IMR-90 (cell line): Measurements from ENCODE around the gene SP3. TPM values are rescaled to one million over a fixed set of nuclear protein-coding genes. Genes with fewer than 3 reads are reported as not detected.

ENCODE experiments used
- ATAC-seq: fragments of 200-7000 bp; cut with Tn5 transposase; 2 replicates; pipeline ENCODE4 v1.9.1; 2020; ENCODE audit warnings: low read depth, mild to moderate bottlenecking, moderate library complexity
- BruUV-seq: library from RNA; stranded (reverse); fragments of 400-500 nt; replicated peaks from 2 replicates; lab custom pipeline; 2021; lab: Mats Ljungman, UMichigan
- CTCF ChIA-PET: fragments of 300-600 bp; formaldehyde crosslinking; extraction: SDS; loops from one replicate; lab custom pipeline; 2021; ENCODE audit warnings: antibody characterized with exemption; lab: Yijun Ruan, JAX
- POLR2A ChIA-PET: fragments of 300-600 bp; sonication (Branson Sonifier 250); formaldehyde crosslinking; loops from one replicate; lab custom pipeline; 2022; ENCODE audit warnings: antibody characterized with exemption; ENCODE audit not compliant: unreplicated experiment; lab: Charles Lee
- DNase-seq: peaks from one replicate; pipeline ENCODE4 v3.0.0; 2013
- H2AFZ ChIP-seq: replicated peaks from 2 replicates; pipeline ENCODE3; 2013; ENCODE audit warnings: low read length, mild to moderate bottlenecking; ENCODE audit not compliant: poor library complexity
- H2AK5ac ChIP-seq: 2 replicates; pipeline ENCODE4 v1.6.1; 2013; ENCODE audit warnings: low read depth, low read length, inconsistent platforms
- H2AK9ac ChIP-seq: replicated peaks from 2 replicates; pipeline ENCODE3; 2013; ENCODE audit warnings: mild to moderate bottlenecking, low read depth, low read length, moderate library complexity; ENCODE audit not compliant: poor library complexity
- H2BK120ac ChIP-seq: 2 replicates; pipeline ENCODE4 v1.6.1; 2013; ENCODE audit warnings: low read depth, low read length, inconsistent platforms
- H2BK15ac ChIP-seq: 3 replicates; pipeline ENCODE4 v1.6.1; 2013; ENCODE audit warnings: low read depth, low read length, inconsistent platforms
- H2BK20ac ChIP-seq: 2 replicates; pipeline ENCODE4 v1.6.1; 2013; ENCODE audit warnings: low read depth, mild to moderate bottlenecking, inconsistent platforms, low read length, moderate library complexity
- H2BK5ac ChIP-seq: 2 replicates; pipeline ENCODE4 v1.6.1; 2013; ENCODE audit warnings: mild to moderate bottlenecking, low read depth, low read length, inconsistent platforms; ENCODE audit not compliant: poor library complexity, severe bottlenecking
- H3K14ac ChIP-seq: replicated peaks from 2 replicates; pipeline ENCODE4 v1.6.1; 2013; ENCODE audit warnings: low read depth, low read length, inconsistent platforms
- H3K18ac ChIP-seq: 2 replicates; pipeline ENCODE4 v1.6.1; 2013; ENCODE audit warnings: low read depth, low read length, control low read depth
- H3K23ac ChIP-seq: 2 replicates; pipeline ENCODE4 v1.6.1; 2013; ENCODE audit warnings: low read depth, low read length, inconsistent platforms
- H3K27ac ChIP-seq: 2 replicates; pipeline ENCODE4 v1.5.1; 2013; ENCODE audit warnings: mild to moderate bottlenecking, control low read depth, low read length; ENCODE audit not compliant: insufficient read depth
- H3K27me3 ChIP-seq: 2 replicates; pipeline ENCODE4 v1.6.1; 2013; ENCODE audit warnings: low read length; ENCODE audit not compliant: control insufficient read depth, insufficient read depth
- H3K36me3 ChIP-seq: 2 replicates; pipeline ENCODE4 v1.6.1; 2013; ENCODE audit warnings: low read length, mixed read lengths; ENCODE audit not compliant: control insufficient read depth, insufficient read depth
- H3K4ac ChIP-seq: 2 replicates; pipeline ENCODE4 v1.6.1; 2013; ENCODE audit warnings: low read depth, low read length, inconsistent platforms
- H3K4me1 ChIP-seq: 2 replicates; pipeline ENCODE4 v1.6.1; 2013; ENCODE audit warnings: low read length, mixed read lengths; ENCODE audit not compliant: control insufficient read depth, insufficient read depth
- H3K4me2 ChIP-seq: 2 replicates; pipeline ENCODE4 v1.6.1; 2013; ENCODE audit warnings: low read depth, mild to moderate bottlenecking, control low read depth, low read length, moderate library complexity
- H3K4me3 ChIP-seq: 2 replicates; pipeline ENCODE4 v1.5.1; 2013; ENCODE audit warnings: low read depth, mild to moderate bottlenecking, control low read depth, low read length, moderate library complexity; ENCODE audit not compliant: insufficient read depth
- H3K56ac ChIP-seq: 2 replicates; pipeline ENCODE4 v1.6.1; 2013; ENCODE audit warnings: low read length, inconsistent platforms; ENCODE audit not compliant: insufficient read depth; ENCODE audit errors: extremely low read depth
- H3K79me1 ChIP-seq, 2 experiments: 2 replicates each; pipeline ENCODE4 v1.6.1; 2013; ENCODE audit warnings: low read length in 2 of 2, inconsistent platforms in 1 of 2, low read depth in 1 of 2
- H3K9ac ChIP-seq: 2 replicates; pipeline ENCODE4 v1.6.1; 2013; ENCODE audit warnings: low read depth, low read length, control low read depth
- H3K9me1 ChIP-seq: 2 replicates; pipeline ENCODE4 v1.6.1; 2013; ENCODE audit warnings: low read length, inconsistent platforms; ENCODE audit not compliant: insufficient read depth
- H3K9me3 ChIP-seq: 2 replicates; pipeline ENCODE4 v1.6.1; 2013; ENCODE audit warnings: low read length; ENCODE audit not compliant: control insufficient read depth, insufficient read depth
- H4K20me1 ChIP-seq: 2 replicates; pipeline ENCODE4 v1.6.1; 2013; ENCODE audit warnings: low read length, inconsistent platforms; ENCODE audit not compliant: insufficient read depth
- H4K5ac ChIP-seq: 2 replicates; pipeline ENCODE4 v1.6.1; 2013; ENCODE audit warnings: mild to moderate bottlenecking, low read depth, low read length, control low read depth
- H4K8ac ChIP-seq, 2 experiments: 2 replicates each; pipeline ENCODE4 v1.6.1; 2013; ENCODE audit warnings: low read depth in 2 of 2, low read length in 2 of 2, control low read depth in 1 of 2, inconsistent platforms in 1 of 2
- H4K91ac ChIP-seq: 2 replicates; pipeline ENCODE4 v1.6.1; 2013; ENCODE audit warnings: low read depth, low read length, inconsistent platforms; ENCODE audit not compliant: insufficient read depth
- CEBPB ChIP-seq: IDR thresholded peaks from 2 replicates; pipeline ENCODE4 v1.6.1; 2012; ENCODE audit warnings: low read depth, low read length, improper control_type of control experiment
- CTCF ChIP-seq: conservative IDR thresholded peaks from 2 replicates; pipeline ENCODE4 v1.5.1; 2012; ENCODE audit warnings: mild to moderate bottlenecking, low read depth, low read length, improper control_type of control experiment
- ELK1 ChIP-seq: fragments of 150-350 bp; IDR thresholded peaks from 2 replicates; pipeline ENCODE4 v1.6.1; 2016; ENCODE audit warnings: low read depth, mild to moderate bottlenecking, low read length, moderate library complexity, borderline replicate concordance
- MAFK ChIP-seq: IDR thresholded peaks from 2 replicates; pipeline ENCODE4 v1.6.1; 2012; ENCODE audit warnings: low read depth, low read length, improper control_type of control experiment
- MAZ ChIP-seq: IDR thresholded peaks from 2 replicates; pipeline ENCODE4 v1.6.1; 2012; ENCODE audit warnings: low read depth, mild to moderate bottlenecking, low read length, improper control_type of control experiment, moderate library complexity, borderline replicate concordance
- MXI1 ChIP-seq: IDR thresholded peaks from 2 replicates; pipeline ENCODE4 v1.6.1; 2012; ENCODE audit warnings: low read depth, mild to moderate bottlenecking, low read length, moderate library complexity, borderline replicate concordance
- NFE2L2 ChIP-seq: fragments of 150-350 bp; IDR thresholded peaks from 2 replicates; pipeline ENCODE4 v1.6.1; 2016; ENCODE audit warnings: low read depth, mild to moderate bottlenecking, low read length
- RCOR1 ChIP-seq: IDR thresholded peaks from 2 replicates; pipeline ENCODE4 v1.6.1; 2012; ENCODE audit warnings: mild to moderate bottlenecking, low read length, improper control_type of control experiment; ENCODE audit not compliant: insufficient replicate concordance
- RFX5 ChIP-seq: IDR thresholded peaks from 2 replicates; pipeline ENCODE4 v1.8.0; 2012; ENCODE audit warnings: low read depth, mild to moderate bottlenecking, low read length, moderate library complexity
- SMC3 ChIP-seq: fragments of 150-350 bp; IDR thresholded peaks from 2 replicates; pipeline ENCODE4 v1.6.1; 2016; ENCODE audit warnings: low read depth, mild to moderate bottlenecking, antibody characterized with exemption, low read length, moderate library complexity
- WGBS, 2 experiments: methylation state at CpG; one replicate each; pipeline versions ENCODE4 v1.1.5 to v1.1.7; 2013; ENCODE audit warnings: missing lambda C conversion rate in 2 of 2; ENCODE audit not compliant: insufficient read length in 1 of 2; ENCODE audit errors: extremely low coverage in 2 of 2; 5-methylcytosine and 5-hydroxymethylcytosine counted together
- dilution Hi-C: fragments of 300-500 bp; cut with HindIII; formaldehyde crosslinking; loops from one replicate; pipeline ENCODE4 v1.14.3; 2018; ENCODE audit warnings: low sequenced_read_pairs; ENCODE audit not compliant: unreplicated experiment
- in situ Hi-C: fragments of 300-500 bp; cut with MboI; formaldehyde crosslinking; loops from 3 replicates; pipeline ENCODE4 v1.14.3; 2019; ENCODE audit warnings: low sequenced_read_pairs, inconsistent platforms, mixed read lengths
- intact Hi-C: fragments of 100-400 bp; cut with micrococcal nuclease; formaldehyde crosslinking; loops from 2 replicates; pipeline ENCODE4 v1.10.0; 2022
- polyA plus RNA-seq, 3 experiments: library from polyadenylated mRNA; depleted of rRNA; stranded (reverse); fragments of >200 nt; gene quantifications; 2 replicates each; pipeline ENCODE4 v1.2.3, GENCODE V29; 2012; ENCODE audit warnings: low replicate concordance in 1 of 3
- total RNA-seq: library from RNA; depleted of rRNA; stranded (reverse); fragments of >200 nt; gene quantifications from 2 replicates; pipeline ENCODE4 v1.2.3, GENCODE V29; 2012

Gene SP3
- total and polyA plus RNA-seq, 2 of the 4 experiments (the other 2 are of a cell fraction) = 26.7 to 136 TPM

- Histone ChIP-seq H4K5ac (no peak overlapping the region), H3K9ac (no peak overlapping the region), H2BK20ac (no peak overlapping the region), H2AK5ac (no peak overlapping the region), H3K4ac (no peak overlapping the region), H4K8ac (no peak overlapping the region), H3K36me3 (peaks cover 16% of the 10 kb centered on the region), H2BK15ac (no peak overlapping the region), H2BK120ac (no peak overlapping the region), H3K14ac (no peak overlapping the region), H3K23ac (no peak overlapping the region), H3K18ac (no peak overlapping the region), H4K91ac (no peak overlapping the region), H3K9me1 (no peaks in the 10 kb centered on the region), H2BK5ac (no peak overlapping the region), H3K9me3 (no peaks in the 10 kb centered on the region), H3K4me1 (peaks cover 7% of the 10 kb centered on the region), H3K4me2 (no peak overlapping the region), H3K4me3 (no peak overlapping the region), H3K79me1 (peaks cover 7 to 25% of the 10 kb centered on the region in 2 experiments), H3K27ac (no peak overlapping the region), H2AK9ac (no peak overlapping the region), H3K56ac (no peak overlapping the region), H3K27me3 (no peaks in the 10 kb centered on the region), H2AFZ (no peak overlapping the region), H4K20me1 (peaks cover 55% of the 10 kb centered on the region)
- DNase-seq (no peak), ATAC-seq (no peak)
- POLR2A ChIA-PET = interaction anchor here (0.7 kb wide), 1 partner anchor 122 kb away, joined by 7 read pairs; no protein-coding TSS in a partner anchor
- TF ChIP-seq MAFK (no peak), ELK1 (no peak), RCOR1 (no peak), CEBPB (no peak), NFE2L2 (no peak), MAZ (no peak), RFX5 (no peak), SMC3 (no peak), MXI1 (no peak), CTCF (no peak)
- BruUV-seq = no TSS peak
- CTCF ChIA-PET = interaction anchor here (0.7 kb wide), 1 partner anchor 9 kb away, joined by 5 read pairs; no protein-coding TSS in a partner anchor
- 89% methylated on average over 7 of the region's 16 CpGs; no CpG with 5 or more reads in 1 of the 2 experiments for WGBS, 2 experiments
- intact Hi-C loops (no loop called here), in situ Hi-C loops (no loop called here), dilution Hi-C loops (no loop called here)
These were observed 5.8 kb downstream of the SP3 start for GRCh38 chr2:173959358-173959884.
